HCT116 (cell line): ENCODE data around the gene NAB2. TPM values are rescaled to one million over a fixed set of nuclear protein-coding genes. Genes with fewer than 3 reads are reported as not detected.

Source experiments
- ATAC-seq: fragments of 200-7000 bp; cut with Tn5 transposase; 2 replicates; pipeline ENCODE4 v1.9.1; 2020; ENCODE audit warnings: mild to moderate bottlenecking, moderate library complexity
- BruUV-seq: library from RNA; stranded (reverse); fragments of 400-500 nt; replicated peaks from 2 replicates; lab custom pipeline; 2021; lab: Mats Ljungman, UMichigan
- CTCF ChIA-PET: fragments of 300-600 bp; sonication (Branson Sonifier 250); formaldehyde crosslinking; loops from one replicate; lab custom pipeline; 2021; ENCODE audit warnings: antibody characterized with exemption; lab: Charles Lee
- POLR2A ChIA-PET: fragments of 300-600, 350-600 bp; sonication (Branson Sonifier 250); formaldehyde crosslinking; loops from one replicate; lab custom pipeline; 2021; ENCODE audit warnings: antibody characterized with exemption; lab: Charles Lee
- RAD21 ChIA-PET, 2 experiments: fragments of 300-600 bp; sonication (Branson Sonifier 250); formaldehyde crosslinking; loops; one replicate each; lab custom pipeline; 2023; ENCODE audit warnings: low total read pairs in 2 of 2; ENCODE audit not compliant: uncharacterized antibody in 2 of 2, unreplicated experiment in 2 of 2, low non-redundant PET in 1 of 2; lab: Charles Lee
- DNase-seq: peaks from one replicate; pipeline ENCODE4 v3.0.0-alpha.2; 2010; ENCODE audit warnings: low read depth, low spot score
- H2AFZ ChIP-seq: fragments of 200-600 bp; shearing (Covaris generic), sonication (generic); 2 replicates; pipeline ENCODE4 v1.6.1; 2017; ENCODE audit warnings: low read depth, mixed run types, mixed read lengths, antibody characterized with exemption, low read length; ENCODE audit not compliant: poor library complexity, severe bottlenecking
- H3K27ac ChIP-seq: 2 replicates; pipeline ENCODE4 v1.5.1; 2012; ENCODE audit warnings: low read depth, low read length
- H3K27me3 ChIP-seq: fragments of 200-600 bp; sonication (generic); 2 replicates; pipeline ENCODE4 v1.6.1; 2016; ENCODE audit warnings: mixed run types, low read length, mixed read lengths; ENCODE audit not compliant: insufficient read depth
- H3K36me3 ChIP-seq, 2 experiments: fragments of 200-500 bp in 1 of 2; fragments of 200-600 bp in 1 of 2; sonication (Bioruptor generic) in 1 of 2; sonication (generic) in 1 of 2; 2 replicates each; pipeline versions ENCODE4 v1.5.1 to v1.6.1; 2014 to 2016; ENCODE audit warnings: low read length in 2 of 2, inconsistent platforms in 1 of 2, mixed read lengths in 1 of 2, mixed run types in 1 of 2; ENCODE audit not compliant: insufficient read depth in 2 of 2, control insufficient read depth in 1 of 2
- H3K4me1 ChIP-seq, 2 experiments: fragments of 200-600 bp in 1 of 2; sonication (generic) in 1 of 2; 2 replicates each; pipeline versions ENCODE4 v1.5.1 to v1.6.1; 2012 to 2017; ENCODE audit warnings: low read length in 2 of 2, inconsistent platforms in 1 of 2, mild to moderate bottlenecking in 1 of 2, mixed read lengths in 1 of 2, mixed run types in 1 of 2, moderate library complexity in 1 of 2; ENCODE audit not compliant: insufficient read depth in 2 of 2, control insufficient read depth in 1 of 2
- H3K4me2 ChIP-seq: fragments of 200-600 bp; sonication (generic); 2 replicates; pipeline ENCODE4 v1.6.1; 2017; ENCODE audit warnings: mixed run types, low read length, mixed read lengths
- H3K4me3 ChIP-seq, 2 experiments: fragments of 200-600 bp in 1 of 2; sonication (generic) in 1 of 2; replicated peaks in 1 of 2; 2 replicates each; pipeline ENCODE4 v1.5.1; 2011 to 2016; ENCODE audit warnings: low read length in 2 of 2, control low read depth in 1 of 2, low read depth in 1 of 2, mild to moderate bottlenecking in 1 of 2, mixed read lengths in 1 of 2, mixed run types in 1 of 2
- H3K79me2 ChIP-seq: fragments of 200-600 bp; sonication (generic); 2 replicates; pipeline ENCODE4 v1.6.1; 2017; ENCODE audit warnings: mild to moderate bottlenecking, mixed run types, low read length, moderate library complexity, mixed read lengths; ENCODE audit not compliant: insufficient read depth
- H3K9ac ChIP-seq: fragments of 200-600 bp; sonication (generic); 2 replicates; pipeline ENCODE4 v1.6.1; 2016; ENCODE audit warnings: low read length, mixed read lengths
- H3K9me2 ChIP-seq: fragments of 200-600 bp; sonication (generic), shearing (Covaris generic); 2 replicates; pipeline ENCODE4 v1.6.1; 2017; ENCODE audit warnings: mixed run types, mild to moderate bottlenecking, moderate library complexity; ENCODE audit not compliant: insufficient read depth
- H3K9me3 ChIP-seq, 2 experiments: fragments of 200-500 bp in 1 of 2; fragments of 200-600 bp in 1 of 2; sonication (Bioruptor generic) in 1 of 2; sonication (generic) in 1 of 2; 2 replicates each; pipeline ENCODE4 v1.6.1; 2014 to 2017; ENCODE audit warnings: low read length in 2 of 2, mixed read lengths in 2 of 2, inconsistent platforms in 1 of 2, low read depth in 1 of 2, mild to moderate bottlenecking in 1 of 2, mixed run types in 1 of 2, moderate library complexity in 1 of 2; ENCODE audit not compliant: control insufficient read depth in 1 of 2, insufficient read depth in 1 of 2
- H4K20me1 ChIP-seq: fragments of 200-600 bp; sonication (generic), shearing (Covaris generic); 2 replicates; pipeline ENCODE4 v1.6.1; 2017; ENCODE audit warnings: mixed run types, mild to moderate bottlenecking, moderate library complexity; ENCODE audit not compliant: insufficient read depth
- POLR2A ChIP-seq: IDR thresholded peaks from 2 replicates; pipeline ENCODE4 v1.7.0; 2011; ENCODE audit warnings: borderline replicate concordance; ENCODE audit not compliant: insufficient read depth, insufficient read length; ENCODE audit errors: extremely low read depth
- POLR2AphosphoS5 ChIP-seq: IDR thresholded peaks from 2 replicates; pipeline ENCODE4 v1.6.1; 2011; ENCODE audit warnings: mild to moderate bottlenecking, low read depth, low read length, moderate library complexity
- REST ChIP-seq: IDR thresholded peaks from 2 replicates; pipeline ENCODE4 v1.6.1; 2012; ENCODE audit warnings: low read depth
- YY1 ChIP-seq: IDR thresholded peaks from 2 replicates; pipeline ENCODE4 v1.6.1; 2011; ENCODE audit warnings: low read length, low read depth, moderate library complexity, mild to moderate bottlenecking; ENCODE audit not compliant: insufficient replicate concordance; ENCODE audit errors: extremely low read depth
- ZFX ChIP-seq: fragments of 450-650 bp; IDR thresholded peaks from 2 replicates; pipeline ENCODE4 v1.6.1; 2017
- intact Hi-C: fragments of 100-400 bp; cut with micrococcal nuclease; formaldehyde crosslinking; loops from 2 replicates; pipeline ENCODE4 v1.10.0; 2022
- total RNA-seq: library from RNA; stranded (reverse); gene quantifications from one replicate; pipeline ENCODE4 v1.2.1, GENCODE V29; 2021; ENCODE audit not compliant: unreplicated experiment

Gene NAB2
- total RNA-seq, 1 experiment from 2014 or later, result 77.1 TPM

GRCh38 chr12:57101892-57102695 is 13.2 kb downstream of the NAB2 start (continued):
- no peak for TF ChIP-seq POLR2AphosphoS5
- no peak for TF ChIP-seq POLR2A
- TF ChIP-seq REST, result no peak
- TF ChIP-seq ZFX, result no peak

GRCh38 chr12:57103856-57104255 is 14.9 kb downstream of the NAB2 start:
- POLR2A ChIA-PET, result no interaction called here
- H2AFZ ChIP-seq, result no peak overlapping the region
- no peak overlapping the region for H3K4me2 ChIP-seq
- TF ChIP-seq YY1, result no peak
- CTCF ChIA-PET, result interaction anchor here (1.1 to 1.6 kb wide), 3 partner anchors 8 to 34 kb away, joined by 3 to 6 read pairs (median 4); no protein-coding TSS in a partner anchor
- peaks cover 11 to 21% of the 10 kb centered on the region in 2 experiments for H3K4me1 ChIP-seq
- no peaks in the 10 kb centered on the region for H3K27me3 ChIP-seq
- no peak overlapping the region for H3K27ac ChIP-seq
- no peaks in the 10 kb centered on the region for H3K9me3 ChIP-seq
- H3K79me2 ChIP-seq, result no peaks in the 10 kb centered on the region
- no peak for ATAC-seq
- no peaks in the 10 kb centered on the region for H4K20me1 ChIP-seq
- DNase-seq, result no peak
- H3K9me2 ChIP-seq, result no peaks in the 10 kb centered on the region
- intact Hi-C loops, result no loop called here
- H3K9ac ChIP-seq, result no peak overlapping the region
- H3K4me3 ChIP-seq, result no peak overlapping the region
- RAD21 ChIA-PET, result no interaction called here
- H3K36me3 ChIP-seq, result peaks cover 0 to 8% of the 10 kb centered on the region in 2 experiments; a peak in 1 of 4 replicates
- no TSS peak for BruUV-seq
